Colonic mucosa (tissue), 4 donors: Measurements from ENCODE around the gene KIFAP3. TPM values are rescaled to one million over a fixed set of nuclear protein-coding genes. Genes with fewer than 3 reads are reported as not detected.

Source experiments
- DNase-seq: peaks from one replicate; pipeline ENCODE4 v3.0.0-alpha.2; 2020
- H3K27ac ChIP-seq: fragments of 200-600 bp; one replicate; pipeline ENCODE4 v1.8.0; 2021
- H3K27me3 ChIP-seq: fragments of 200-600 bp; one replicate; pipeline ENCODE4 v1.8.0; 2021
- H3K36me3 ChIP-seq: fragments of 200-600 bp; one replicate; pipeline ENCODE4 v1.8.0; 2021
- H3K4me1 ChIP-seq: fragments of 200-600 bp; one replicate; pipeline ENCODE4 v1.8.0; 2021; ENCODE audit warnings: mild to moderate bottlenecking
- H3K4me3 ChIP-seq: fragments of 200-600 bp; one replicate; pipeline ENCODE4 v1.8.0; 2021
- H3K9ac ChIP-seq, 2 donors: one replicate each; pipeline ENCODE4 v1.7.0; 2013; ENCODE audit warnings: control low read depth in 2 of 2, low read depth in 2 of 2, low read length in 2 of 2
- H3K9me3 ChIP-seq: fragments of 200-600 bp; one replicate; pipeline ENCODE4 v1.8.0; 2021
- CTCF ChIP-seq: fragments of 200-600 bp; IDR thresholded peaks from one replicate; pipeline ENCODE4 v1.8.0; 2022; ENCODE audit warnings: antibody characterized with exemption, mild to moderate bottlenecking
- intact Hi-C: fragments of 100-400 bp; cut with DNase I; formaldehyde crosslinking; loops from one replicate; pipeline ENCODE4 v1.14.1; 2022
- total RNA-seq, 2 donors: library from RNA; stranded (reverse); fragmentation: NEBNext Ultra II Directional in 1 of 2; extraction: Animal tissue kit (Norgen Biotek cat#: 25700) in 1 of 2; gene quantifications; one replicate each; pipeline ENCODE4 v1.2.1, GENCODE V29; 2021
- donor health status: healthy.
- donor health status: DM: no; HTN: no; CAD: no.
- donor health status: DM: no; HTN: no; CAD: no.

The KIFAP3 gene
- total RNA-seq, 2 donors from 2014 or later: 18.3 to 27.6 TPM

- Histone ChIP-seq H3K36me3 (no peaks in the 10 kb centered on the region), H3K9ac (no peak overlapping the region), H3K27ac (peak overlapping the region; percentile 9), H3K27me3 (no peaks in the 10 kb centered on the region), H3K9me3 (no peaks in the 10 kb centered on the region), H3K4me1 (no peaks in the 10 kb centered on the region), H3K4me3 (no peak overlapping the region)
- intact Hi-C loops: no loop called here
- DNase-seq: no peak
- no peak for TF ChIP-seq CTCF
Measured at GRCh38 chr1:169900571-169900970, 173.9 kb downstream of the KIFAP3 start.

- no peaks in the 10 kb centered on the region for H3K4me1 ChIP-seq
- H3K27me3 ChIP-seq: no peaks in the 10 kb centered on the region
- DNase-seq: no peak
- H3K36me3 ChIP-seq: no peaks in the 10 kb centered on the region
- no peaks in the 10 kb centered on the region for H3K9me3 ChIP-seq
- no peak for TF ChIP-seq CTCF
- H3K4me3 ChIP-seq: no peak overlapping the region
- no peak overlapping the region for H3K27ac ChIP-seq
- intact Hi-C loops: no loop called here
- no peak overlapping the region for H3K9ac ChIP-seq
Measured at GRCh38 chr1:169899519-169900217, 174.8 kb downstream of the KIFAP3 start.

GRCh38 chr1:169896013-169896412, 178.5 kb downstream of the KIFAP3 start:
- Histone ChIP-seq H3K9ac (no peak overlapping the region), H3K4me3 (no peak overlapping the region), H3K27me3 (no peaks in the 10 kb centered on the region), H3K9me3 (no peaks in the 10 kb centered on the region), H3K36me3 (no peaks in the 10 kb centered on the region), H3K4me1 (no peaks in the 10 kb centered on the region), H3K27ac (no peak overlapping the region)
- TF ChIP-seq CTCF: no peak
- DNase-seq: no peak
- intact Hi-C loops: no loop called here

- no peak for DNase-seq
- TF ChIP-seq CTCF: no peak
- Histone ChIP-seq H3K36me3 (no peaks in the 10 kb centered on the region), H3K4me1 (no peaks in the 10 kb centered on the region), H3K4me3 (peak overlapping the region; percentile 91), H3K27me3 (no peaks in the 10 kb centered on the region), H3K27ac (peak overlapping the region; percentile 94), H3K9ac (peak overlapping the region; percentile 45 to 90), H3K9me3 (no peaks in the 10 kb centered on the region)
- intact Hi-C loops: no loop called here
Measured at GRCh38 chr1:169894424-169895145, 179.9 kb downstream of the KIFAP3 start.

- Histone ChIP-seq H3K4me3 (peak within 1 kb of the TSS; percentile 91), H3K9ac (peak within 1 kb of the TSS; percentile 90 to 93), H3K27me3 (no peaks in the 10 kb centered on the region), H3K27ac (peak within 1 kb of the TSS; percentile 94), H3K9me3 (no peaks in the 10 kb centered on the region), H3K4me1 (no peaks in the 10 kb centered on the region), H3K36me3 (no peaks in the 10 kb centered on the region)
- DNase-seq: peak; percentile 95
- intact Hi-C loops: no loop called here
- TF ChIP-seq CTCF: no peak
Measured at GRCh38 chr1:169893645-169894423, 180.7 kb downstream of the KIFAP3 start, which contains the start of gene SCYL3. Gene SCYL3, minus strand, starts transcription at chr1:169893896. Its CDS starts 5,056 bp downstream, at chr1:169888840.
